Measurements from ENCODE around the gene CCDC74A.

GRCh38 chr2:131493199-131493968 is 34.3 kb upstream of the CCDC74A start:
- no peak for TF ChIP-seq CTCF (IDR thresholded peaks at IDR 0.05; ENCODE audit: insufficient read depth, low read length)
- TF ChIP-seq POLR2AphosphoS5 (IDR thresholded peaks at IDR 0.05; ENCODE audit: low read depth): no peak
- no peak for TF ChIP-seq GABPA (IDR thresholded peaks at IDR 0.05; ENCODE audit: low read depth)

Data from HL-60 (cell line).